CD4-positive, alpha-beta T cell (primary cell): Measurements from ENCODE around the gene SAXO1. TPM values are rescaled to one million over a fixed set of nuclear protein-coding genes. Genes with fewer than 3 reads are reported as not detected.

ENCODE experiments used
- ATAC-seq: fragments of 200-7000 bp; cut with Tn5 transposase; one replicate; pipeline ENCODE4 v1.10.0; 2022; ENCODE audit warnings: mild to moderate bottlenecking; ENCODE audit not compliant: poor library complexity
- CTCF ChIA-PET: fragments of 350-600 bp; sonication (Branson Sonifier 250); formaldehyde crosslinking; loops from one replicate; lab custom pipeline; 2021; ENCODE audit warnings: antibody characterized with exemption, inconsistent platforms; lab: Charles Lee
- POLR2A ChIA-PET: fragments of 350-600 bp; sonication (Branson Sonifier 250); formaldehyde crosslinking; loops from one replicate; lab custom pipeline; 2021; ENCODE audit warnings: antibody characterized with exemption, inconsistent platforms; lab: Charles Lee
- DNase-seq, 14 experiments: peaks; one replicate each; pipeline ENCODE4 v3.0.0-alpha.2; 2013 to 2020; ENCODE audit warnings: mixed read lengths in 2 of 14
- H3K27ac ChIP-seq, 2 donors: one replicate each; pipeline versions ENCODE4 v1.5.1 to v1.7.0; 2013; ENCODE audit warnings: low read length in 2 of 2, low read depth in 1 of 2, mild to moderate bottlenecking in 1 of 2
- H3K27me3 ChIP-seq, 2 experiments: 1 replicate in 1 of 2; 2 replicates in 1 of 2; pipeline versions ENCODE4 v1.6.1 to v1.7.0; 2013; ENCODE audit warnings: low read length in 2 of 2, control low read depth in 1 of 2, mild to moderate bottlenecking in 1 of 2, moderate library complexity in 1 of 2; ENCODE audit not compliant: insufficient read depth in 2 of 2, control insufficient read depth in 1 of 2
- H3K36me3 ChIP-seq: one replicate; pipeline ENCODE4 v1.6.1; 2013; ENCODE audit warnings: low read length, control low read depth; ENCODE audit not compliant: insufficient read depth
- H3K4me1 ChIP-seq: one replicate; pipeline ENCODE4 v1.6.1; 2013; ENCODE audit warnings: low read length, control low read depth; ENCODE audit not compliant: insufficient read depth
- H3K4me3 ChIP-seq: one replicate; pipeline ENCODE4 v1.5.1; 2013; ENCODE audit warnings: mild to moderate bottlenecking, low read length, moderate library complexity
- H3K9me3 ChIP-seq, 2 experiments: 1 replicate in 1 of 2; 2 replicates in 1 of 2; pipeline versions ENCODE4 v1.6.1 to v1.7.0; 2013; ENCODE audit warnings: low read length in 2 of 2, mild to moderate bottlenecking in 2 of 2, control low read depth in 1 of 2, moderate library complexity in 1 of 2; ENCODE audit not compliant: control insufficient read depth in 1 of 2, insufficient read depth in 1 of 2
- H3K27ac Mint-ChIP-seq: one replicate; pipeline ENCODE4 v1.8.0; 2020; ENCODE audit warnings: mixed read lengths
- H3K27me3 Mint-ChIP-seq: one replicate; pipeline ENCODE4 v1.8.0; 2021; ENCODE audit warnings: mixed read lengths
- H3K36me3 Mint-ChIP-seq: one replicate; pipeline ENCODE4 v1.8.0; 2021; ENCODE audit warnings: low read depth, mixed read lengths
- H3K4me1 Mint-ChIP-seq: one replicate; pipeline ENCODE4 v1.8.0; 2021; ENCODE audit warnings: low read depth, mixed read lengths
- H3K4me3 Mint-ChIP-seq: one replicate; pipeline ENCODE4 v1.8.0; 2020; ENCODE audit warnings: mild to moderate bottlenecking, mixed read lengths
- H3K9me3 Mint-ChIP-seq: one replicate; pipeline ENCODE4 v1.8.0; 2020; ENCODE audit warnings: mixed read lengths
- intact Hi-C, 2 experiments: fragments of 100-400 bp; cut with DNase I in 1 of 2; cut with micrococcal nuclease in 1 of 2; formaldehyde crosslinking; loops; one replicate each; pipeline versions ENCODE4 v1.15.1 to v1.9.0; 2023 to 2025; cut with DNase I, micrococcal nuclease
- total RNA-seq, 174 experiments: library from RNA in 2 of 174; stranded (reverse) in 2 of 174; gene quantifications; one replicate each; pipeline ENCODE4 v1.2.3 and lab custom pipeline; 2021 to 2026
- TF ChIP-seq, protein P1 (sequence below): fragments of 200-600 bp; IDR thresholded peaks from one replicate; pipeline ENCODE4 v1.8.0; 2022; ENCODE audit warnings: antibody characterized with exemption, mild to moderate bottlenecking

SAXO1 gene
- total RNA-seq, 2 experiments from 2014 or later, result 0.19 to 0.34 TPM

DNA sequence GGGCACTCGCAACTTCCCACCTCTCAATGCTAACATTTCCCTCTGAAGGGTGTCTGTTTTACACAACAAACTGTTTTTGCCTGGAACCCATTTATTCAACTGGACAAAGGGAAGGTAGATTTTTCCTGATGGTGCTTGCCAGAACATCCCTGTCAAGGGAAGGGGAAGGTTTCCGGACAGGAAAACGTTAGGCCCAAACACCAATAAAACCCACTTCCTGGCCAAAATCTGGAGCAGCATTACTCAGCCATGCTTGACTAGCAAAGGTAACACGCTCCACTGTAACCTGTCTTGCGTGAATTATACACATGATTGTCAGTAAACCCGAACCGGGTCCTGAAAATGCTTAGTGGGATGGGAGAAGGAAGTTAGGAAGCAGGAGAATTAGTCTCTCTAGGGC, 90.2 kb downstream of the SAXO1 start:
- H3K4me3 Mint-ChIP-seq, result no peak overlapping the region

DNA sequence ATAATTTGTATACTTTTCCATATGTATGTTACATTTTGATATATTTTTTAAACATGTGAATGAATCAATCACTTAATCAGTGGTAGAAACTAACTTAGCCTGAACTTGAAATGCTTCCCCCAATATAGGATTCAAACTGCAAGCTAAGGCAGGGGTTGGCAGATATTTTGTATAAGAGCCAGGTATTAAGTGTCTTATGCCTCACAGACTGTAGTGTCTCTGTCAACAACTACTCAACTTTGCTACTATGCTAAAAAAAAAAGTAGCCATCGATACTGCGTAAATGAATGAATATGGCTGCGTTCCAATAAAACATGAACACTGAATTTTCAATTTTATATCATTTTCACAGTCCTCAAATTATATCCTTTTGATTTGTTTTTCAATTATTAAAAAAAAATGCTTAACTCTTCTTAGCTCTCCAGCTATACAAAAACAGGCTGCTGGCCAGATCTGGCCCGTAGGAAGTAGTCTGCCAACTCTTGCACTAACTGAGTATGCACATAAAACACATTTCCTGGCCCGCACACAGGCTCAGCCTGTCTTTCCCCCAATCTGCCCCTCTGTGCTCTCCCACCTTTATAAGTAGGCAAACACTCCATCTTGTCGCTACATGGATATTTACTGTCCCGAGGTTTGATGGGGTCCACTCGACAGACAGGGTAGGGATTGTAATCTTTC, 91.8 kb downstream of the SAXO1 start:
- no peaks in the 10 kb centered on the region for H3K4me1 Mint-ChIP-seq

More for the DNA sequence above, 90.2 kb downstream of the SAXO1 start:
- H3K27ac Mint-ChIP-seq, result no peak overlapping the region
- ChIA-PET CTCF (no interaction called here), POLR2A (no interaction called here)
- Histone ChIP-seq H3K9me3 (no peaks in the 10 kb centered on the region), H3K4me1 (no peaks in the 10 kb centered on the region), H3K36me3 (no peaks in the 10 kb centered on the region), H3K27me3 (no peaks in the 10 kb centered on the region), H3K4me3 (no peak overlapping the region), H3K27ac (no peak overlapping the region)
- peaks cover 7% of the 10 kb centered on the region for H3K27me3 Mint-ChIP-seq
- no peaks in the 10 kb centered on the region for H3K36me3 Mint-ChIP-seq
- no peaks in the 10 kb centered on the region for H3K9me3 Mint-ChIP-seq
- DNase-seq, result no peak
- no peaks in the 10 kb centered on the region for H3K4me1 Mint-ChIP-seq
- ATAC-seq, result no peak
- intact Hi-C loops, result no loop called here
- TF ChIP-seq, protein P1, sequence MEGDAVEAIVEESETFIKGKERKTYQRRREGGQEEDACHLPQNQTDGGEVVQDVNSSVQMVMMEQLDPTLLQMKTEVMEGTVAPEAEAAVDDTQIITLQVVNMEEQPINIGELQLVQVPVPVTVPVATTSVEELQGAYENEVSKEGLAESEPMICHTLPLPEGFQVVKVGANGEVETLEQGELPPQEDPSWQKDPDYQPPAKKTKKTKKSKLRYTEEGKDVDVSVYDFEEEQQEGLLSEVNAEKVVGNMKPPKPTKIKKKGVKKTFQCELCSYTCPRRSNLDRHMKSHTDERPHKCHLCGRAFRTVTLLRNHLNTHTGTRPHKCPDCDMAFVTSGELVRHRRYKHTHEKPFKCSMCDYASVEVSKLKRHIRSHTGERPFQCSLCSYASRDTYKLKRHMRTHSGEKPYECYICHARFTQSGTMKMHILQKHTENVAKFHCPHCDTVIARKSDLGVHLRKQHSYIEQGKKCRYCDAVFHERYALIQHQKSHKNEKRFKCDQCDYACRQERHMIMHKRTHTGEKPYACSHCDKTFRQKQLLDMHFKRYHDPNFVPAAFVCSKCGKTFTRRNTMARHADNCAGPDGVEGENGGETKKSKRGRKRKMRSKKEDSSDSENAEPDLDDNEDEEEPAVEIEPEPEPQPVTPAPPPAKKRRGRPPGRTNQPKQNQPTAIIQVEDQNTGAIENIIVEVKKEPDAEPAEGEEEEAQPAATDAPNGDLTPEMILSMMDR, result no peak

DNA sequence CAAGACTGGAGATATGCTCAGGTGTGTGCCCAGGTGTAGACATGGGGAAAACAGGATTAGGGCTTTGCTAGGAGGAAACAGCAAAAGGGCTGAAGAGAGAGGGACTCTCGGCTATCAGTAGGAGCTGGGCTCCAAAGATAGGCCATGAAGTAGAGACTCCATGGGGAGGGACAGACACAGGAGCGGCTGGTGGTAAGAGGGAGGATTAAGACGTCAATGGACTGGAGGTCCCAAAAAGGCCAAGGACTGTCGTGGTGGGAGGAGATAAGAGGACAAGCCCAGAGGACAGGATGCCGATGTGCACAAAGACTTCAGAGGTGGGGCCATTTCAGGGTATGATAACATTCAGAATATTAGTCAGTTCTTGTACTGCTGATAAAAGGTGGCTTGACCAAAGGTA, 93.1 kb downstream of the SAXO1 start:
- Histone ChIP-seq H3K4me1 (no peaks in the 10 kb centered on the region), H3K27me3 (peaks cover 0 to 3% of the 10 kb centered on the region in 2 experiments), H3K9me3 (no peaks in the 10 kb centered on the region), H3K36me3 (no peaks in the 10 kb centered on the region), H3K27ac (no peak overlapping the region), H3K4me3 (no peak overlapping the region)
- POLR2A ChIA-PET, result no interaction called here
- H3K36me3 Mint-ChIP-seq, result no peaks in the 10 kb centered on the region
- no peak for ATAC-seq
- TF ChIP-seq, protein P1, result no peak
- no peaks in the 10 kb centered on the region for H3K4me1 Mint-ChIP-seq
- H3K4me3 Mint-ChIP-seq, result no peak overlapping the region
- DNase-seq, result no peak
- intact Hi-C loops, result no loop called here
- H3K27me3 Mint-ChIP-seq, result peaks cover 10% of the 10 kb centered on the region
- CTCF ChIA-PET, result no interaction called here
- H3K9me3 Mint-ChIP-seq, result no peaks in the 10 kb centered on the region
- no peak overlapping the region for H3K27ac Mint-ChIP-seq

More for the DNA sequence above, 91.8 kb downstream of the SAXO1 start:
- no peak for ATAC-seq
- H3K4me3 Mint-ChIP-seq, result no peak overlapping the region
- H3K9me3 Mint-ChIP-seq, result no peaks in the 10 kb centered on the region
- CTCF ChIA-PET, result no interaction called here
- no peaks in the 10 kb centered on the region for H3K36me3 Mint-ChIP-seq
- peaks cover 15% of the 10 kb centered on the region for H3K27me3 Mint-ChIP-seq
- H3K27ac Mint-ChIP-seq, result no peak overlapping the region
- intact Hi-C loops, result no loop called here
- Histone ChIP-seq H3K27me3 (no peaks in the 10 kb centered on the region), H3K4me1 (no peaks in the 10 kb centered on the region), H3K36me3 (no peaks in the 10 kb centered on the region), H3K27ac (no peak overlapping the region), H3K9me3 (no peaks in the 10 kb centered on the region), H3K4me3 (no peak overlapping the region)
- no peak for DNase-seq
- TF ChIP-seq, protein P1, result no peak
- POLR2A ChIA-PET, result no interaction called here
